H1 (cell line): ENCODE measurements around the gene KRTCAP2. TPM values are rescaled to one million over a fixed set of nuclear protein-coding genes. Genes with fewer than 3 reads are reported as not detected.
A peak's percentile ranks its signal among the peaks of the same experiment; 100 is the strongest.

Source experiments
- BACH1 ChIP-seq: IDR thresholded peaks from 2 replicates; pipeline ENCODE4 v1.6.1; 2012; ENCODE audit warnings: low read length, improper control_type of control experiment
- BCL11A ChIP-seq, 2 experiments: IDR thresholded peaks; one replicate each; pipeline ENCODE4 v1.6.1; 2011; ENCODE audit warnings: low read depth in 2 of 2, low read length in 2 of 2, mild to moderate bottlenecking in 2 of 2
- CEBPB ChIP-seq: IDR thresholded peaks from 2 replicates; pipeline ENCODE4 v1.6.1; 2012; ENCODE audit warnings: low read depth, low read length
- FOSL1 ChIP-seq: IDR thresholded peaks from 2 replicates; pipeline ENCODE4 v1.6.1; 2011; ENCODE audit warnings: mild to moderate bottlenecking, low read depth, low read length, moderate library complexity; ENCODE audit not compliant: insufficient read depth
- NANOG ChIP-seq: IDR thresholded peaks from 2 replicates; pipeline ENCODE4 v1.6.1; 2011; ENCODE audit warnings: low read length, low read depth, mild to moderate bottlenecking, inconsistent platforms; ENCODE audit not compliant: insufficient read depth, poor library complexity, severe bottlenecking
- PHF8 ChIP-seq: fragments of 200-600 bp; sonication (generic); conservative IDR thresholded peaks from 2 replicates; pipeline ENCODE4 v1.7.1; 2012; ENCODE audit warnings: low read depth, mild to moderate bottlenecking, inconsistent platforms, low read length, moderate library complexity
- POLR2AphosphoS5 ChIP-seq: IDR thresholded peaks from 2 replicates; pipeline ENCODE4 v1.6.1; 2011; ENCODE audit warnings: low read depth, low read length
- RXRA ChIP-seq: IDR thresholded peaks from 2 replicates; pipeline ENCODE4 v1.6.1; 2011; ENCODE audit warnings: low read depth, mild to moderate bottlenecking, low read length, moderate library complexity; ENCODE audit not compliant: insufficient read depth
- SRF ChIP-seq: IDR thresholded peaks from 2 replicates; pipeline ENCODE4 v1.6.1; 2011; ENCODE audit warnings: mild to moderate bottlenecking, low read depth, low read length, moderate library complexity
- polyA plus RNA-seq, 7 experiments: library from polyadenylated mRNA; depleted of rRNA in 3 of 7; stranded (reverse) in 5 of 7; unstranded in 2 of 7; fragments of >200 nt in 5 of 7; fragments of 200-250 nt in 2 of 7; gene quantifications; 1 replicate in 5 of 7; 2 replicates in 1 of 7; 4 replicates in 1 of 7; pipeline versions ENCODE4 v1.2.1 to v1.2.3, GENCODE V29; 2011 to 2013; ENCODE audit warnings: missing spikeins in 2 of 7, mixed read lengths in 2 of 7
- total RNA-seq: library from RNA; stranded (reverse); fragmentation: NEBNext Ultra II Directional; extraction: Animal tissue kit (Norgen Biotek cat#: 25700); gene quantifications from 2 replicates; pipeline ENCODE4 v1.2.1, GENCODE V29; 2021
- TF ChIP-seq, protein P1 (sequence below): IDR thresholded peaks from 2 replicates; pipeline ENCODE4 v1.6.1; 2011; ENCODE audit warnings: low read depth, mild to moderate bottlenecking, low read length; ENCODE audit not compliant: insufficient read depth
- TF ChIP-seq, protein P2 (sequence below): IDR thresholded peaks from 2 replicates; pipeline ENCODE4 v1.6.1; 2012; ENCODE audit warnings: inconsistent platforms

The KRTCAP2 gene
- total and polyA plus RNA-seq, 2 of the 8 experiments (the other 6 are each of a cell fraction or from before 2014, with no cell fraction given) = 146 to 317 TPM

DNA sequence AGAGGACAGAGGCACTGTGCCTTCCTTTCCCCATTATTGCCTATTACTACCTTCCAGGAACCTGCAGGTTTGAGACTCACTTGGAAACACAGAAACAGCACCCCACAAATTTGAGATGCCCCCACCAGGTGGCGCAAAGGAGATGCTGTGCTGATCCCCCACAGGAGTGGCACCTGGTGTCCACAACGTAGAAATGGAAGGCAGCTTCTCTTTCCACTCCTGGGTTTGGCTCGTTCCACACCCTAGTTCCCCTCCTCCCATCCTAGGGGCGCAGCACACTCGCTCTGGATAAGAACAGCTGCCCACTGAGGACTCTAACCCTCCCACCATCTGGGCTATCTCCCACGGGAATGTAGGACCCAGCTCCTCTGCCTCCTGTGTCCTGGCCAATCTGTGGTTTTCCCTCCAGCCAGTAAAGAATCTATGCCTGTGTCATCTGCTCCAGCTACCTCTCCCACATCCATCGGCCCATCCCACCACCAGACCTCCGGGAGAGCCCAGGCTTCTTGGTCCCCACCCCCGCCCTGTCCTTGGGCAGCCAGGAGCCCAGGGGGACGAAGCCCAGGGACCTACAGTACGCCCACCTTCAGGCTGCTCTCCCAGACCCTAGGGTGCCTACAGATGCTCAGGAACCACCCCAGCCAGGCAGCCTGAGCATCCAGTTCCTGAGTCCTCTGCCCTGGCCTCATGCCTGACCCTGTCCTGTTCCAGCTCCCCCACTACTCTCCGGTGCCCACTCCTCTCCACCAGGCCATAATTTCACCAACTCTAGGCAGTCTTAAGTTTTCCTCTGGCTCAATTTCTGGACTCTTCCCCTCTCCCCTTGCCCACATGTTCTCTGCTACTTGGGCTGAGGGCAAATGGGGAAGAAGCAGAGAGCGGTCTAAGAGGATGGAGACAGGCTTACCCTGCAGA lies 34.0 kb upstream of the KRTCAP2 start (continued):
- peak; percentile 79 for TF ChIP-seq POLR2AphosphoS5
- TF ChIP-seq CEBPB = no peak
- TF ChIP-seq PHF8 = no peak
- TF ChIP-seq, protein P1, sequence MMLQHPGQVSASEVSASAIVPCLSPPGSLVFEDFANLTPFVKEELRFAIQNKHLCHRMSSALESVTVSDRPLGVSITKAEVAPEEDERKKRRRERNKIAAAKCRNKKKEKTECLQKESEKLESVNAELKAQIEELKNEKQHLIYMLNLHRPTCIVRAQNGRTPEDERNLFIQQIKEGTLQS = no peak
- TF ChIP-seq SRF = no peak
- TF ChIP-seq, protein P2, sequence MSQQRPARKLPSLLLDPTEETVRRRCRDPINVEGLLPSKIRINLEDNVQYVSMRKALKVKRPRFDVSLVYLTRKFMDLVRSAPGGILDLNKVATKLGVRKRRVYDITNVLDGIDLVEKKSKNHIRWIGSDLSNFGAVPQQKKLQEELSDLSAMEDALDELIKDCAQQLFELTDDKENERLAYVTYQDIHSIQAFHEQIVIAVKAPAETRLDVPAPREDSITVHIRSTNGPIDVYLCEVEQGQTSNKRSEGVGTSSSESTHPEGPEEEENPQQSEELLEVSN = peak; percentile 64; the same call in 1 of the 2 replicates
- TF ChIP-seq FOSL1 = no peak
- TF ChIP-seq BCL11A (IDR thresholded peaks at IDR 0.05; ENCODE audit: low read depth in 2 of 2, low read length in 2 of 2) = no peak
- TF ChIP-seq RXRA = no peak
- no peak for TF ChIP-seq NANOG
- TF ChIP-seq BACH1 = peak; percentile 75
